Stimulated activated CD8-positive, alpha-beta memory T cell treated with anti-CD3 and anti-CD28 coated beads, Interleukin-15, amount 100 ng/mL, for 1 hour (primary cell): Measurements from ENCODE around the gene GLI2.

Source experiments
- DNase-seq: peaks from one replicate; pipeline ENCODE4 v3.0.0-alpha.2; 2020; ENCODE audit warnings: low read depth

GLI2 gene

DNA sequence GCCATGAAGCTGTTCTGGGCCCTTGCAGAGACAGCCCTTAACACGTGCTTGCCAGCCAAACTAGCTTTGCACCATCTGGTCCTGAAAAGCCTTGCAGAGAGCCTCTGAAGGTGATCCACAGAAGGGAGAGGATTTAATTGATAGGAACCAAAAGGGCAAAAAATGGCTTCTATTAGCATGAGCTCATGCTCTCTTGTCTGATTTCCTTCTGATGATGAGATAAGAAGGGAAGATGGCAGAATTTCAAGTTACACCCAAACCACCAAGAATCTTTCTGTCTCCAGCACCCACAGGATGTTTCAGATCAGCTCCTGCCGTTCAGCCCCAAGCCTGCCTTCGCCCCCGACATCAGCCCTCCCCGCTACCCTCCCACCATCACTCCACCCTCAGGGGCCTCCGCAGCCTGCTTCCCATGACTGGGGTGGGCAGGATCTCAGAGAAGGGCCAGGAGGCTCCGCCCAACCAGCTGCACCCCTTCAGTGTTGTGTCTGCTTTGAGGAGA, 23.4 kb upstream of the GLI2 start:
- no peak for DNase-seq

DNA sequence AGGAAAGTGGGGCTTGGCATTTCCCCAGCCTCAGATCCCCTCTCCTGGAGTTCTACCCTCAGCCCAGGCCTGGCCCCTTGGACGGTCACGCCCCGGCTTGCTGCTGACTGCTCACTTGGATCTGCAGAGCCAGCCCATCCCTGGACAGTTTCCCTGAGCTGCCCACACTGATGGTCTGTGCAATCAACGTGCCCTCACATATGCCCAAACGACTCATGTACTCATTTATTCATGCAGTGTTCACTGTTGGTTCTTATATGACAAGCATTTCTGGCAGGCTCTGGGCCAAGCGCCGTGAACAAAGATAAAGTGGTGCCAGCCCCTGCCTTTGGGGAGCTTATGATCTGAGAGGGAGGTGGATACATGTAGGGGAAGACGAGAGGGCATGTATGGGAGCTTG, 20.3 kb upstream of the GLI2 start:
- DNase-seq = no peak

GRCh38 chr2:120715941-120716340, 19.7 kb upstream of the GLI2 start:
- DNase-seq = no peak

DNA sequence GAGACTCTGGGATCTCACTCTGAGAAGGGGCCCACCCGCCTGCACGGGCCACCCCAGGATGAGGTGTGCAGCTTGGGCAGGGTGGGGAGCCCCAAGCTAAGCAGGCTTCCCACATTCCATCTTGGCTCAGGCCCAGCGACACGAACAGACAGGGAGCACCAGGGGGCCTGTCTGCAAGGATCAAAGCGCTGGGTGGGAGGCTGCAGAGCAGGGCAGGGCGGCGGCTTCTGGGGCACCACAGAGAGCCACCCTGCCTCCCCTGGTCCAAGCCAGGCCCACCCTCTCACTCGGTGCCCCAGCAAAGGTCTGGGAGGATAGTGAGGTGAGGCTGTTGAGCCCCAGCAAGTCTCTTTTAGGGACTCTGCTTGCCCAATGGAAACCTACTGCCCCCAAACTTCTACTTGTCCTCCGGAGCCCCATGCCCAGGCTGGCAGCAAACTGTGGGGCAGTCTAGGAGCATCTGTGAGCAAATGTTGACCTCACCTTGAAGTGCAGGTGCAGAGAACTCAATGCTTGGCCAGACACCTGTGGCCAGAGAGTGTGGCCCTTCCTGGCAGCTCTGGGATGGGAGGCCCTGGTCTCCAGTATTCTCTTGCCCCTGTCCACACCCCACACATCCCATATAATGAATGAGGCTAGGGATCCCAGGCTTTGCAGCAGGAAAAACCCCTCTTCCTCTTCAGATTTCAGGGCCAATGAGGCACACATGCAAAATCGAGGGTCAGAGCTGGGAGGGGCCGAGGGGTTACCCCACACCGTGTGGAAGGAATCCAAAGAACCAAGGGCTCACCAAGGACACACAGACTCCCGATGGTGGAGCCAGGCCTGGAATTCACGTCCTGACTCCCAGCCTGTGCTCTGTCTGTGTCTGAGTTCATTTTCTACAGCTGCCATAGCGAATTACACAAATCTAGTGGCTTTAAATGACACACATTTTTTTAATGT, 18.8 kb upstream of the GLI2 start:
- no peak for DNase-seq

GRCh38 chr2:120719491-120719890, 16.2 kb upstream of the GLI2 start:
- DNase-seq = no peak

DNA sequence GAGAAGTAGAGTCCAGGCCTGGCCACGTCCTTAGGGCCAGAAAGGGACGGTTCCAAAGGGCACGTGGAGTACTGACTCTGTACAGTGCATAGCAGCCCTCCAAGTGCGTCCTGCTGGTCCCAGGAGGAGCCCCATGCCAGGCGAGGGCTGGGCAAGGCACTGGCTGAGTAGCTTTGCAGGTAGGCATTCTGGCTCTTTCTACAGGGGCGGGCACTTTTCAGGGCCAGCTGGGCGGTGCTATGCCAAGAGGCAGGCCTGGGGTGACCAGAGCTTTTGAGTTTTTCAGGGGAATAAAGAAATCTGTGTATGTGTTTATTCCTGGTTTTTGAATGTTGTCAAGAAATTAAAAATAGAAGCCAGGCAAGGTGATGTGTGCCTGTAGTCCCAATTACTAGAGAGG, 15.4 kb upstream of the GLI2 start:
- no peak for DNase-seq

DNA sequence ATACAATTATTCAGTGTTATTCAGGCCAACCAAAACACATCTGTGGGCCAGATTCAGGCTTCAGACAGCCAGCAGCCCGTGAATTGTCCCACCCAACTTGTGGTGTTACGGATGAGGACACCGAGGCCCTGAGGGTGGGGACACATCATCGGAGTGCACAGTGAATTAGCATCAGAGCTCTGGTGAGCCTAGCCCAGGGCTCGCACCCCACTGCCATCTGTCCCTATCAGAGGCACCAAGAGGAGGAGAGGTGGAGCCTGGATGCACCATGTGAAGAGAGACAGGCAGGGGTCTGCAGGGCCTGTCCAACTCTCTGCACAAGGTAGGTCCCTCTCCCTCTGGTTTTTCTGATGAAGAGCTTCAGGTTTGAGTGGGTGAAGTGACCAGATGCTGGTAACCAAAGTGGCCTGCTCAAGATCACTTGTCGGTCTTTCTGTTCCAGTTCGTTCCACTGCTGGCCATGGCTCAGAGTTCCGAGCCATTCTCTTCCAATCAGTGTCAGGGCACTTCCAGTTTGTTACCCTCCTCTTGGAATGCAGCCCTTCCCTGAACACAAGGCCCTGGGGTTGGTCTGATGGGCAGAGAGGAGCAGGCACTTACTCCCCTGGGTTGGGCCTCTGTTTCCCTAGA, 14.8 kb upstream of the GLI2 start:
- no peak for DNase-seq

GRCh38 chr2:120722246-120722567, 13.5 kb upstream of the GLI2 start:
- DNase-seq = no peak

- no peak for DNase-seq
Observed at GRCh38 chr2:120722568-120723421, 12.9 kb upstream of the GLI2 start.

DNA sequence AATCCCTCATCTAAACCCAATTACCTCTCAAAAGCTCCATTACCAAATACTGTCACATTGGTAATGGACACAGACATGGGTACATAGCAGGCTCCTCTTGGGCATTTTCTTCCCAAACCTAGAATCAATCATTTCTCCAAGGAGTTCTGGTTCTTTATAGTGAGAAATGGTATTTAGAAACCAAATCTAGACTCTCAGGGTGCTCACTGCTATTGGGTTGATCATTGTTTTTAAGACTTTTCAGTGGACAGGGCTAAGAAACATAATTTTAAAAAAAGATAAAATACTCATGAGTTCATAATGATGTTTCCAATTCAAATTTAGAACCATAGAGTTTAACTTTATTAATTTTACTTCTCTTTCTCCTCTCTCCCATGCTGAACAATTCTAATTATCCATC, 9.4 kb upstream of the GLI2 start:
- DNase-seq = no peak

DNA sequence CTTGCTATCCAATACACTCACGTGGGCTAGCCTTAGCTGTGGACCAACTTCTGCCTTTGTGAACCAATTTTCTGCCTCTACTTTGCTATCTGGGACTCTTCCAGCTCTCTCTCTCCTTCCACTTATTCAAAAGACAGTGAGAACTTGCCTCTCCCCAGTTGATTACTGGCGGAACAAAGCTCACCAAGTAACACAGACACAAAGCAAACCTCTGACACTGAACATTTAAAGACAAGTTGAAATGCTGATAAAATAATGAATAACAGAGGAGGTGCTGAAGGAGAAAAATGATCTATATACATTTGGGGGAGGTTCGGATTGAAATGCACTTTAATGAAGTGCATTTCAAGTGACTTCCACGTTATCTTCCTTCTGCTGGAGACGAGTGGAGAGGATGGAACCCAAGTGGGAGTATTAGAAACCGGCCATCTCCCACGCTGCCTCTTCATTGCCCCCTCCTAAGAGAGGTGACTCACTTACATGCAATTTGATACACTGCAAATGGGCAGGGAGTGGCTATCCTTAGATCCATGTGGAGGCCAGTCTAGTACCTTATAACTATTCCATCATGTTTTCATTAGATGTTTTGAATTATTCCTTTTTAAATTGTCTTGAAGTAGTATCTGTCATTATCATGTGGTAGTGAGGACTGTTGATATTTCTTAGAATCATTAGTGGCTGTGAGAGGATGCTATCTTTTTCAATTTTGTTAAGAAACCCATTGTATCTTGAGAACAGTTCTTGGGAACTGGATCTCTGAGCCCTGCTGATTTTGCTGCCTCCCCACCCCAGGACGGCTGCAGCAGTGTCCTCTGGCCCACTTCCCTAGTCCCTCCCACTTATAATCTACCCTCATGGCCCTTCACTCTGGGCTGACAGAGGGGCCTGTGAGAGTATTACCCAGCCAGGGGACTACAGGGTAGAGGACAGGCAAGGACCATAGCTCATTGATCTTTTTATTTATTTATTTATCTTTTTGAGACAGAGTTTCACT, 6.0 kb upstream of the GLI2 start:
- no peak for DNase-seq

DNA sequence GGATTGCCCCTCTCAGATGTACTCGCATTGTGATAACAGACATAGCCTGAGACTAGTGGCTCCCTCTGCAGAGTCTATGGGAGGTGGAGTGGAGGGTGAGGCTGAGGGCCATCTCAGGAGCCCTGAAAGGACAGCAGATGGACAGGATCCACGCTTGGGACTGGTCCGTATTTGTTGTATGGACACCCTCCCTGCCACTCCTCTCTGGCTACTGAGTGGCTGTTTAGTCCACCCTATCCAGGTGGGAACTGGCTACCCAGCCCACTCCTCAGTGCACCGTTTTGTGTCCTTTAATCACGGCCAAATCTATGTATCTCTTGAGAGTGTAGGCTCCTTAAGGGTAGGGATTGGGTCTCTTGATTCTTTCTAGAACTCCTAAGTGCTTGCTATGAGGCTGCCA, 4.5 kb upstream of the GLI2 start:
- DNase-seq = no peak

GRCh38 chr2:120732506-120733237, 3.0 kb upstream of the GLI2 start:
- no peak for DNase-seq

- DNase-seq = no peak
Observed at GRCh38 chr2:120733238-120733932, 2.3 kb upstream of the GLI2 start.

DNA sequence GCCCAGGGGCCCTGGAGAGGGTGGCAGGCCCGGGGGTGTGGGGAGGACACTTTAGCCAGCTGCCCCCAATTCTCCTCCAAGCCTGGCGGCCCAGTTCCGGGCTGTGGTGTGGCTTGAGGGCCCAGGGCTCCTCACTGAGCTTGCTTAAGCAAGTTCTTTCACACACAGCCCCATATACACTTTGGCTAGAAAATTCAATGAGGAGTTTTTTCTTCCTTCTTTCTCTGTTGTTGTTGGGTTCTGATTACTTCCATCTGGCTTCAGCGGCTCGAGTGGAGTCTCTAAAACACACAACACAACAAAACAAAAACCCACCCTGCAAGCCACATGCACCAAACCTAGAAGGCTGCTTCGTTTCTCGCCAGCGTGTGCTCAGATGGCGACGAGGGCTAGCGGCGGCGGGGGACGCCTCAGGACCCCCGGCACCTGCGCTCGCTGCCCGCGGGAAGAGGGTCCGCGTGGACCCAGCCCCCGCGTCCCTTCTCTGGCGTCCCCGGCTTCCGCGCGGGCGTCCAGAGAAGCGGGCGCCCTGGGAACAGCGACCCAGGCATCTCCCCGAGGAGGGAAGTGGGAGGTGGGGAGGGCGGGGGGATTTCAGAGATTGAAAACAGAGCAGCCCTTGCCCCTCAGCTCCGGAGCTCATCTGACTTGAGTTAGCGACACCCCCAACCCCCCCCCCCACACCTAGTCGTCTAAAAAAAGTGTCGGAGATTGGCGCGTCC, 577 bp upstream of the GLI2 start:
- no peak for DNase-seq

- no peak for DNase-seq
Observed at GRCh38 chr2:120736202-120736623, 545 bp downstream of the GLI2 start.

GRCh38 chr2:120736624-120737339, 1.1 kb downstream of the GLI2 start:
- no peak for DNase-seq

DNA sequence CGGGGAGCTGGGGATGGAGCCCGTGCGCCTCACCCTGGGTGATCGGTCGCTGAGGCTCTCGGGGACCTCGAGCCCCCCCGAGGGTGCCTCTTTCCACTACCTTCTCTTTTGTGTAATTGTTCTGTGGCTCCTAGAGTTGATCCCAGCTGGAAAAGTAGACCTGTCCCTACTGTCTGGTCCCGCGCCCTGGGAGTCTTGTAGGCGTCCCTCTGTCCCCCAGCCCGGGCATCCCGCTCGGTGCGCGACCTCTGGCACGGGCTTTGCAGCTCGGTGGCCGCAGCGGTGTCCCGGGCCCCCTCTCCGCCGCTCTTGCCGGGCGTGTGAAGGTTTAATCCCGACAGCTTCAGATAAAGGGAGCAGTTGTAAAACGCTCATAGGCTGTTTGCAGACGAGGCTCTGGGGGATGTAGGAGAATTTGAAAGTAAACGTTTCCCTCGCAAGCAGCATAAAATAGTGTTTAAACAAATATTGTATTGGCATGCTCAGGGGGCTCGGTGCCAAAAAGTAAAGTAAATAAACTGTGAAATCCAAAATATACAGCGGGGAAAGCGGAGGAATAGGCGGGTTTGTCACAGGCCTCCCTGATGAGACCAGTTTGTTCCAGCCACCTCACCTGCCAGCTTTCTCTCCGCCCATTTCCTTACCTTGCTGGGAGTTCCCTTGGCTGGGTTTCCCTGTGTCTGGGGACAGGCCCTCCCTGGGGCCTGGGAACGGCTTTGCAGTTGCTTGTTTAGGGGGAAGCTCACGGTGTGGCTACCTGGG, 1.9 kb downstream of the GLI2 start:
- no peak for DNase-seq
